ENCODE data around the gene CARMIL1.

DNA sequence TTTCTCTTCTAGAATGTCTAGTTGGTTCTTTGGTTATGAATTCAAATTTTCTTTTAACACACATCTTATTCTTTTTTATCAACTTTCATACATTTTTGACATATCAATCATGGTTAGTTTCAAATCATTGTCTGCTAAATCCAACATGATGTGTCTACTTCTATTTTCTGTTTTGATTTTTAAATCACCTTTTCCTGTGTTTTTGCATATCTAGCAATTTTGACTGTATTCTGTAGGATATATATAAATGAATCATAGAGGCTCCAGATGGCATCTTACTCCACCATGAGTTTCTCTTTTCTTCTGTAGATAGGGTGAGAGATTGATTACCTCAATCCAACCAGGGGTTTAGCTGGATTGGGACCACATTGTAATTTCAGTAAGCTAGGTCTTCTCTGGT lies 34.3 kb upstream of the CARMIL1 start:
- TF ChIP-seq POLR2AphosphoS5 (IDR thresholded peaks at IDR 0.05), result no peak
- TF ChIP-seq, protein P1, sequence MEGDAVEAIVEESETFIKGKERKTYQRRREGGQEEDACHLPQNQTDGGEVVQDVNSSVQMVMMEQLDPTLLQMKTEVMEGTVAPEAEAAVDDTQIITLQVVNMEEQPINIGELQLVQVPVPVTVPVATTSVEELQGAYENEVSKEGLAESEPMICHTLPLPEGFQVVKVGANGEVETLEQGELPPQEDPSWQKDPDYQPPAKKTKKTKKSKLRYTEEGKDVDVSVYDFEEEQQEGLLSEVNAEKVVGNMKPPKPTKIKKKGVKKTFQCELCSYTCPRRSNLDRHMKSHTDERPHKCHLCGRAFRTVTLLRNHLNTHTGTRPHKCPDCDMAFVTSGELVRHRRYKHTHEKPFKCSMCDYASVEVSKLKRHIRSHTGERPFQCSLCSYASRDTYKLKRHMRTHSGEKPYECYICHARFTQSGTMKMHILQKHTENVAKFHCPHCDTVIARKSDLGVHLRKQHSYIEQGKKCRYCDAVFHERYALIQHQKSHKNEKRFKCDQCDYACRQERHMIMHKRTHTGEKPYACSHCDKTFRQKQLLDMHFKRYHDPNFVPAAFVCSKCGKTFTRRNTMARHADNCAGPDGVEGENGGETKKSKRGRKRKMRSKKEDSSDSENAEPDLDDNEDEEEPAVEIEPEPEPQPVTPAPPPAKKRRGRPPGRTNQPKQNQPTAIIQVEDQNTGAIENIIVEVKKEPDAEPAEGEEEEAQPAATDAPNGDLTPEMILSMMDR (IDR thresholded peaks at IDR 0.05), result no peak
- no peak for TF ChIP-seq POLR2A (IDR thresholded peaks at IDR 0.05)

Data from breast epithelium (tissue), 3 donors.